Measurements from ENCODE around the gene LIX1. TPM values are rescaled to one million over a fixed set of nuclear protein-coding genes. Genes with fewer than 3 reads are reported as not detected.

LIX1 gene
- total and polyA plus RNA-seq, 2 of the 13 experiments (the other 11 are each of a cell fraction or from before 2014, with no cell fraction given): not detected

DNA sequence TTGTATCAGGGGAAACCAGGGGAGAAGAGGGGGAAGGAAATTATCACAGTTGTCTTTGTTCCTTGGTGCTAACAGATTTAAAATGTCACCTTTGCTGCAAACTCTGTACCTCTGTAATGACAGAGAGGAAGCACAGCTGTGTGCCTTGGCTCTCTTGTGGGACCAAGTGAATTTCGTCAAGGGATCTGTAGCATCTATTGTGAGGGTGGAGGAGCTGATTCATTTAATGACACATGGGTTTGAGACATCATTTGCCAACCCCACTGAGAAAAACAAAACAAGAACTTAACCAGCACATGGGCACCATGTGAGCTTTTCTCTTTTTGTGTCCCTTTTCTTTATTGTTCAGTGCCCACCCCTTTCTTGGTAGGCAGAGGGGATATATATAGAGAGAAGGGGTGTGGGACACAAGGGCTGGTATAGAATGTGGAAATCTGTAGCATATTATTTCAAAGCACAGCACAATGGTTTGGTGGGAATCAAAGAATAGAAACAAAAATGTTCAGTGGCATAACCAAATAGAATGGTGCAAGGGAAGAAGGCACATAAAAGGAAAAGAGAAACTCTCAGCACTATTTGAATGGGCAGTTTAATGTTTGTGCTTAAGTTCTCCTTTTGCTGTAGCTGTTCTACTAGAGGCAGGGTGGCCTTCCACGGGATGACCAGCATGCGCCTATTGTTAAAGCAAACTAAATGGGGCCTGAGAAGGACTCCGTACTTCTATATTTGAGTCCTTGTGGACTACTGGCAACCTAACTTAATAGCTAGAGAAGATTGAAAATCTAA, 63.3 kb downstream of the LIX1 start:
- H3K4me1 ChIP-seq (ENCODE audit: insufficient read depth, low read length): no peaks in the 10 kb centered on the region
- H3K27me3 ChIP-seq (ENCODE audit: control insufficient read depth in 1 of 2, insufficient read depth in 2 of 2, low read length in 2 of 2): no peaks in the 10 kb centered on the region
- no TSS peak for BruUV-seq (replicated peaks)
- H3K79me2 ChIP-seq (ENCODE audit: insufficient read depth, low read length): no peaks in the 10 kb centered on the region
- FAIRE-seq: no peak
- in situ Hi-C loops (cut with HindIII; ENCODE audit: extremely low pct_ligation_motif_present, low pct_unique_long_range_greater_than_20kb): no loop called here
- ATAC-seq: no peak
- no peaks in the 10 kb centered on the region for H3K9me3 ChIP-seq (ENCODE audit: low read length)
- H3K27ac ChIP-seq (ENCODE audit: extremely low read length, insufficient read depth, low read length): no peak overlapping the region
- DNase-seq (ENCODE audit: low spot score): no peak
- no peaks in the 10 kb centered on the region for H3K36me3 ChIP-seq (replicated peaks in 1 of 2; ENCODE audit: control insufficient read depth in 1 of 2, insufficient read depth in 2 of 2, low read length in 2 of 2)
- no peaks in the 10 kb centered on the region for H4K20me1 ChIP-seq (ENCODE audit: insufficient read depth, low read length)
- no peak overlapping the region for H2AFZ ChIP-seq (ENCODE audit: low read length)
- no peak for TF ChIP-seq RFX1 (IDR thresholded peaks at IDR 0.05)
- TF ChIP-seq, protein P1, sequence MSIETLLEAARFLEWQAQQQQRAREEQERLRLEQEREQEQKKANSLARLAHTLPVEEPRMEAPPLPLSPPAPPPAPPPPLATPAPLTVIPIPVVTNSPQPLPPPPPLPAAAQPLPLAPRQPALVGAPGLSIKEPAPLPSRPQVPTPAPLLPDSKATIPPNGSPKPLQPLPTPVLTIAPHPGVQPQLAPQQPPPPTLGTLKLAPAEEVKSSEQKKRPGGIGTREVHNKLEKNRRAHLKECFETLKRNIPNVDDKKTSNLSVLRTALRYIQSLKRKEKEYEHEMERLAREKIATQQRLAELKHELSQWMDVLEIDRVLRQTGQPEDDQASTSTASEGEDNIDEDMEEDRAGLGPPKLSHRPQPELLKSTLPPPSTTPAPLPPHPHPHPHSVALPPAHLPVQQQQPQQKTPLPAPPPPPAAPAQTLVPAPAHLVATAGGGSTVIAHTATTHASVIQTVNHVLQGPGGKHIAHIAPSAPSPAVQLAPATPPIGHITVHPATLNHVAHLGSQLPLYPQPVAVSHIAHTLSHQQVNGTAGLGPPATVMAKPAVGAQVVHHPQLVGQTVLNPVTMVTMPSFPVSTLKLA (IDR thresholded peaks at IDR 0.05): 0 out of 2 replicates have a peak, but pooled peaks have one; percentile 20
- no peak overlapping the region for H3K4me3 ChIP-seq (replicated peaks in 1 of 3; ENCODE audit: insufficient read depth in 1 of 3, low read depth in 2 of 3, low read length in 3 of 3)
- intact Hi-C loops (cut with micrococcal nuclease; ENCODE audit: unreplicated experiment): no loop called here
- H3K4me2 ChIP-seq (ENCODE audit: low read depth, low read length): no peak overlapping the region
- ChIA-PET POLR2A (no interaction called here), CTCF (ENCODE audit: low intra/inter-chr PET ratio, low total read pairs) (no interaction called here)
- WGBS (ENCODE audit: low lambda C conversion rate): 26% methylated on average over 4 of the region's 4 CpGs
- no peak overlapping the region for H3K9ac ChIP-seq (ENCODE audit: insufficient read depth, low read depth, low read length)

DNA sequence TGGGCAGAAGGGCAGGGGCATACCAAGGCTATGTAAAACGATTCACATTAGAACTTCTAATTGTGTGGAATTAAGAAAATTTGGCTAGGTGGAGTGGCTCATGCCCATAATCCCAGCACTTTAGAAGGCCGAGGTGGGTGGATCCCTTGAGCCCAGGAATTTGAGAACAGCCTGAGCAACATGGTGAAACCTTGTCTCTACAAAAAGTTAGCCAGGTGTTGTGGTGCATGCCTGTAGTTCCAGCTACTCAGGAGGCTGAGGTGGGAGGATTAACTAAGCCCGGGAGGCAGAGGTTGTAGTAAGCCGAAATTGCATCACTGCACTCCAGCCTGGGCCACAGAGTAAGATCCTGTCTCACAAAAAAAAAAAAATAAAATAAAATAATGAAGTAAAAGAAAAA, 65.2 kb downstream of the LIX1 start:
- H3K4me1 ChIP-seq (ENCODE audit: insufficient read depth, low read length): no peaks in the 10 kb centered on the region
- intact Hi-C loops (cut with micrococcal nuclease; ENCODE audit: unreplicated experiment): no loop called here
- no peaks in the 10 kb centered on the region for H3K9me3 ChIP-seq (ENCODE audit: low read length)
- H3K4me2 ChIP-seq (ENCODE audit: low read depth, low read length): no peak overlapping the region
- H3K36me3 ChIP-seq (replicated peaks in 1 of 2; ENCODE audit: control insufficient read depth in 1 of 2, insufficient read depth in 2 of 2, low read length in 2 of 2): no peaks in the 10 kb centered on the region
- no peak overlapping the region for H3K27ac ChIP-seq (ENCODE audit: extremely low read length, insufficient read depth, low read length)
- no peak overlapping the region for H3K9ac ChIP-seq (ENCODE audit: insufficient read depth, low read depth, low read length)
- H4K20me1 ChIP-seq (ENCODE audit: insufficient read depth, low read length): no peaks in the 10 kb centered on the region
- DNase-seq (ENCODE audit: low spot score) (no peak), ATAC-seq (no peak), FAIRE-seq (no peak)
- BruUV-seq (replicated peaks): no TSS peak
- H2AFZ ChIP-seq (ENCODE audit: low read length): no peak overlapping the region
- H3K4me3 ChIP-seq (replicated peaks in 1 of 3; ENCODE audit: insufficient read depth in 1 of 3, low read depth in 2 of 3, low read length in 3 of 3): no peak overlapping the region
- 4% methylated on average over 4 of the region's 4 CpGs for WGBS (ENCODE audit: low lambda C conversion rate)
- in situ Hi-C loops (cut with HindIII; ENCODE audit: extremely low pct_ligation_motif_present, low pct_unique_long_range_greater_than_20kb): no loop called here
- POLR2A ChIA-PET: no interaction called here
- H3K27me3 ChIP-seq (ENCODE audit: control insufficient read depth in 1 of 2, insufficient read depth in 2 of 2, low read length in 2 of 2): no peaks in the 10 kb centered on the region; a peak in 1 of 5 replicates
- CTCF ChIA-PET (ENCODE audit: low intra/inter-chr PET ratio, low total read pairs): no interaction called here
- H3K79me2 ChIP-seq (ENCODE audit: insufficient read depth, low read length): no peaks in the 10 kb centered on the region
- TF ChIP-seq, protein P2, sequence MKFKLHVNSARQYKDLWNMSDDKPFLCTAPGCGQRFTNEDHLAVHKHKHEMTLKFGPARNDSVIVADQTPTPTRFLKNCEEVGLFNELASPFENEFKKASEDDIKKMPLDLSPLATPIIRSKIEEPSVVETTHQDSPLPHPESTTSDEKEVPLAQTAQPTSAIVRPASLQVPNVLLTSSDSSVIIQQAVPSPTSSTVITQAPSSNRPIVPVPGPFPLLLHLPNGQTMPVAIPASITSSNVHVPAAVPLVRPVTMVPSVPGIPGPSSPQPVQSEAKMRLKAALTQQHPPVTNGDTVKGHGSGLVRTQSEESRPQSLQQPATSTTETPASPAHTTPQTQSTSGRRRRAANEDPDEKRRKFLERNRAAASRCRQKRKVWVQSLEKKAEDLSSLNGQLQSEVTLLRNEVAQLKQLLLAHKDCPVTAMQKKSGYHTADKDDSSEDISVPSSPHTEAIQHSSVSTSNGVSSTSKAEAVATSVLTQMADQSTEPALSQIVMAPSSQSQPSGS (CRISPR knock-in tag; IDR thresholded peaks at IDR 0.05): no peak
- TF ChIP-seq U2AF2 (IDR thresholded peaks at IDR 0.05; ENCODE audit: low read depth, low read length) (no peak), SIX4 (CRISPR knock-in tag; IDR thresholded peaks at IDR 0.05) (no peak), SMAD9 (CRISPR knock-in tag; IDR thresholded peaks at IDR 0.05) (no peak), CBX2 (IDR thresholded peaks at IDR 0.05; ENCODE audit: low read depth, low read length) (no peak), CBX2 (CRISPR knock-in tag; IDR thresholded peaks at IDR 0.05; ENCODE audit: low read depth) (no peak), ZBTB42 (CRISPR knock-in tag; IDR thresholded peaks at IDR 0.05) (no peak), MLLT10 (CRISPR knock-in tag; IDR thresholded peaks at IDR 0.05) (no peak)
- TF ChIP-seq, protein P3, sequence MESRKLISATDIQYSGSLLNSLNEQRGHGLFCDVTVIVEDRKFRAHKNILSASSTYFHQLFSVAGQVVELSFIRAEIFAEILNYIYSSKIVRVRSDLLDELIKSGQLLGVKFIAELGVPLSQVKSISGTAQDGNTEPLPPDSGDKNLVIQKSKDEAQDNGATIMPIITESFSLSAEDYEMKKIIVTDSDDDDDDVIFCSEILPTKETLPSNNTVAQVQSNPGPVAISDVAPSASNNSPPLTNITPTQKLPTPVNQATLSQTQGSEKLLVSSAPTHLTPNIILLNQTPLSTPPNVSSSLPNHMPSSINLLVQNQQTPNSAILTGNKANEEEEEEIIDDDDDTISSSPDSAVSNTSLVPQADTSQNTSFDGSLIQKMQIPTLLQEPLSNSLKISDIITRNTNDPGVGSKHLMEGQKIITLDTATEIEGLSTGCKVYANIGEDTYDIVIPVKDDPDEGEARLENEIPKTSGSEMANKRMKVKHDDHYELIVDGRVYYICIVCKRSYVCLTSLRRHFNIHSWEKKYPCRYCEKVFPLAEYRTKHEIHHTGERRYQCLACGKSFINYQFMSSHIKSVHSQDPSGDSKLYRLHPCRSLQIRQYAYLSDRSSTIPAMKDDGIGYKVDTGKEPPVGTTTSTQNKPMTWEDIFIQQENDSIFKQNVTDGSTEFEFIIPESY (CRISPR knock-in tag; IDR thresholded peaks at IDR 0.05): no peak
- TF ChIP-seq, protein P4, sequence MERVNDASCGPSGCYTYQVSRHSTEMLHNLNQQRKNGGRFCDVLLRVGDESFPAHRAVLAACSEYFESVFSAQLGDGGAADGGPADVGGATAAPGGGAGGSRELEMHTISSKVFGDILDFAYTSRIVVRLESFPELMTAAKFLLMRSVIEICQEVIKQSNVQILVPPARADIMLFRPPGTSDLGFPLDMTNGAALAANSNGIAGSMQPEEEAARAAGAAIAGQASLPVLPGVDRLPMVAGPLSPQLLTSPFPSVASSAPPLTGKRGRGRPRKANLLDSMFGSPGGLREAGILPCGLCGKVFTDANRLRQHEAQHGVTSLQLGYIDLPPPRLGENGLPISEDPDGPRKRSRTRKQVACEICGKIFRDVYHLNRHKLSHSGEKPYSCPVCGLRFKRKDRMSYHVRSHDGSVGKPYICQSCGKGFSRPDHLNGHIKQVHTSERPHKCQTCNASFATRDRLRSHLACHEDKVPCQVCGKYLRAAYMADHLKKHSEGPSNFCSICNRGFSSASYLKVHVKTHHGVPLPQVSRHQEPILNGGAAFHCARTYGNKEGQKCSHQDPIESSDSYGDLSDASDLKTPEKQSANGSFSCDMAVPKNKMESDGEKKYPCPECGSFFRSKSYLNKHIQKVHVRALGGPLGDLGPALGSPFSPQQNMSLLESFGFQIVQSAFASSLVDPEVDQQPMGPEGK (CRISPR knock-in tag; IDR thresholded peaks at IDR 0.05): no peak
